BLaER1 treated with 17β-estradiol and CSF1 and Interleukin-3, amounts not matched to agents 10 nM and 100 nM (cell line): ENCODE results near the gene ZNF354C.

Experiments used
- H3K27ac ChIP-seq, 11 experiments: shearing (Covaris generic); formaldehyde crosslinking; 2 replicates each; pipeline ENCODE4 v1.8.1; 2022
- H3K27me3 ChIP-seq, 11 experiments: shearing (Covaris generic); formaldehyde crosslinking; 2 replicates each; pipeline ENCODE4 v1.8.1; 2022
- H3K36me3 ChIP-seq, 11 experiments: shearing (Covaris generic); formaldehyde crosslinking; 2 replicates each; pipeline ENCODE4 v1.8.1; 2022
- H3K4me1 ChIP-seq, 10 experiments: shearing (Covaris generic); formaldehyde crosslinking; 2 replicates each; pipeline ENCODE4 v1.8.1; 2022
- H3K4me2 ChIP-seq, 11 experiments: shearing (Covaris generic); formaldehyde crosslinking; 2 replicates each; pipeline ENCODE4 v1.8.1; 2022
- H3K4me3 ChIP-seq, 10 experiments: shearing (Covaris generic); formaldehyde crosslinking; 2 replicates each; pipeline ENCODE4 v1.8.1; 2022
- H3K9ac ChIP-seq, 11 experiments: shearing (Covaris generic); formaldehyde crosslinking; 2 replicates each; pipeline ENCODE4 v1.8.1; 2022
- H3K9me3 ChIP-seq, 11 experiments: shearing (Covaris generic); formaldehyde crosslinking; replicated peaks in 1 of 11; 2 replicates each; pipeline ENCODE4 v1.8.1; 2022
- H4K20me1 ChIP-seq, 11 experiments: shearing (Covaris generic); formaldehyde crosslinking; 2 replicates each; pipeline ENCODE4 v1.8.1; 2022
- Cebpa-rat ChIP-seq, 11 experiments: shearing (Covaris generic); IDR thresholded peaks; 2 replicates each; pipeline ENCODE4 v1.8.1; 2022

Gene ZNF354C

GRCh38 chr5:179131321-179131835 lies 71.2 kb downstream of the ZNF354C start:
- Histone ChIP-seq H3K9me3 (peaks cover 0 to 1% (median 0%) of the 10 kb centered on the region in 11 experiments; a peak in 3 of 22 replicates), H3K27ac (no peak overlapping the region), H3K9ac (no peak overlapping the region), H3K4me1 (no peaks in the 10 kb centered on the region), H3K36me3 (no peaks in the 10 kb centered on the region), H4K20me1 (no peaks in the 10 kb centered on the region), H3K4me3 (no peak overlapping the region), H3K4me2 (no peak overlapping the region), H3K27me3 (no peaks in the 10 kb centered on the region)
- TF ChIP-seq Cebpa-rat (IDR thresholded peaks at IDR 0.05), result no peak

DNA sequence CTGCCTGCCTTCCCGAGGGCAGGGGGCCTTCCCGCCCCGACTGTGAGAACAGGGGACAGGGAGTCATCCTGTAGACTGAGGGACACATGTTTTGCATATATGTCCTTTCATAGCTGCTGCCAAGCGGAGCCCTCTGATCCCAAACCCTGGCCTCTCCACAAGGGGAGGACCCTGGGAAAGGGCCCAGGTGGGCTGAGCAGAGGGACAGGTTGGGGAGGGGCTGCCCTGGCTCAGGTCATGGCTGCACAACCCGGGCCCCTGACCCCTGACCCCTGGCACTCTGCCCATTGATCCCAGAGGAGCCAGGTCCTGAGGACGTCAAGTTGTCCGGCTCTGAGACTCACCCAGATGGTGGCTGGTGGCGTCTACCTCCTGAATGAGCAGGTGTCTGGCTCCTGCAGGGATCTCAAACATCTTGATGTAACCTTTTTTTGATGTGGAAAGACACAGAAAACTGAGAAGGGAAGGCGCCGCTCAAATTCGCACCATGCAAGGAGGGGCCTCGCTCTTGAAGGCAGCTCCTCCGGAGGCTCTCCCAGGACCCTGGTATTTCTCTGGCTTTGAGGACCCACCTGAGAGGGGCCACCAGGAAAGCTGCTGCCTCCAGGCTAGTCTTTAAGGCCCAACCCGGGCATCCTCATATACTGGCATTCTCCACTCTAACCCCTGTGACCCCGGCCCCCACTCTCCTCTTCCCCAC lies 71.9 kb downstream of the ZNF354C start:
- Histone ChIP-seq H3K9ac (no peak overlapping the region), H3K4me3 (no peak overlapping the region), H3K27ac (no peak overlapping the region), H3K36me3 (no peaks in the 10 kb centered on the region), H3K4me2 (no peak overlapping the region), H3K9me3 (no peaks in the 10 kb centered on the region; a peak in 1 of 22 replicates), H4K20me1 (no peaks in the 10 kb centered on the region), H3K4me1 (peaks cover 0 to 3% (median 0%) of the 10 kb centered on the region in 10 experiments; a peak in 5 of 20 replicates), H3K27me3 (no peaks in the 10 kb centered on the region)
- no peak for TF ChIP-seq Cebpa-rat (IDR thresholded peaks at IDR 0.05)

- no peaks in the 10 kb centered on the region for H3K36me3 ChIP-seq
- H3K4me2 ChIP-seq, result no peak overlapping the region
- no peaks in the 10 kb centered on the region for H4K20me1 ChIP-seq
- H3K27me3 ChIP-seq, result no peaks in the 10 kb centered on the region
- no peak for TF ChIP-seq Cebpa-rat (IDR thresholded peaks at IDR 0.05)
- no peak overlapping the region for H3K4me3 ChIP-seq
- no peak overlapping the region for H3K9ac ChIP-seq
- peaks cover 0 to 10% (median 2%) of the 10 kb centered on the region in 10 experiments; a peak in 16 of 20 replicates for H3K4me1 ChIP-seq
- H3K27ac ChIP-seq, result no peak overlapping the region
- no peaks in the 10 kb centered on the region for H3K9me3 ChIP-seq
Measured at GRCh38 chr5:179132586-179133355, 72.6 kb downstream of the ZNF354C start.
